Activated naive CD8-positive, alpha-beta T cell treated with anti-CD3 and anti-CD28 coated beads, Interleukin-2, amount 10 ng/mL, durations not matched to agents 7 days and 5 days (primary cell): ENCODE results near the gene SOHLH2. TPM values are rescaled to one million over a fixed set of nuclear protein-coding genes. Genes with fewer than 3 reads are reported as not detected.

Experiments used
- ATAC-seq: fragments of 150-1000 bp; cut with Tn5 transposase; one replicate; pipeline ENCODE4 v1.10.0; 2021; ENCODE audit warnings: low read depth, moderate library complexity
- POLR2A ChIA-PET: fragments of 350-600 bp; sonication (Branson Sonifier 250); formaldehyde crosslinking; loops from one replicate; lab custom pipeline; 2021; ENCODE audit warnings: antibody characterized with exemption; lab: Charles Lee
- DNase-seq: peaks from one replicate; pipeline ENCODE4 v3.0.0; 2021
- H3K27ac Mint-ChIP-seq: one replicate; pipeline ENCODE4 v1.8.0; 2022; ENCODE audit warnings: mild to moderate bottlenecking, mixed read lengths
- H3K27me3 Mint-ChIP-seq: one replicate; pipeline ENCODE4 v1.8.0; 2022; ENCODE audit warnings: mild to moderate bottlenecking, moderate library complexity, mixed read lengths
- H3K36me3 Mint-ChIP-seq: one replicate; pipeline ENCODE4 v1.8.0; 2021; ENCODE audit warnings: mild to moderate bottlenecking, mixed read lengths
- H3K4me1 Mint-ChIP-seq: one replicate; pipeline ENCODE4 v1.8.0; 2021; ENCODE audit warnings: mixed read lengths
- H3K4me3 Mint-ChIP-seq: one replicate; pipeline ENCODE4 v1.8.0; 2022; ENCODE audit warnings: mild to moderate bottlenecking, moderate library complexity, mixed read lengths
- H3K9me3 Mint-ChIP-seq: one replicate; pipeline ENCODE4 v1.8.0; 2021; ENCODE audit warnings: mixed read lengths
- total RNA-seq, 2 experiments: library from RNA; stranded (reverse); gene quantifications; one replicate each; pipeline ENCODE4 v1.2.3, GENCODE V29; 2021

Gene SOHLH2
- total RNA-seq, 2 experiments from 2014 or later = not detected

- no peak overlapping the region for H3K4me3 Mint-ChIP-seq
- peaks cover 30% of the 10 kb centered on the region for H3K27me3 Mint-ChIP-seq
- DNase-seq (no peak), ATAC-seq (no peak)
- no peaks in the 10 kb centered on the region for H3K36me3 Mint-ChIP-seq
- no peaks in the 10 kb centered on the region for H3K9me3 Mint-ChIP-seq
- H3K27ac Mint-ChIP-seq = no peak overlapping the region
- POLR2A ChIA-PET = no interaction called here
- no peaks in the 10 kb centered on the region for H3K4me1 Mint-ChIP-seq
Measured at GRCh38 chr13:36134632-36135031, 79.7 kb downstream of the SOHLH2 start.

GRCh38 chr13:36133950-36134626 lies 80.3 kb downstream of the SOHLH2 start:
- DNase-seq (no peak), ATAC-seq (no peak)
- POLR2A ChIA-PET = no interaction called here
- no peaks in the 10 kb centered on the region for H3K9me3 Mint-ChIP-seq
- H3K27me3 Mint-ChIP-seq = peaks cover 33% of the 10 kb centered on the region
- H3K36me3 Mint-ChIP-seq = no peaks in the 10 kb centered on the region
- H3K4me3 Mint-ChIP-seq = no peak overlapping the region
- H3K27ac Mint-ChIP-seq = no peak overlapping the region
- no peaks in the 10 kb centered on the region for H3K4me1 Mint-ChIP-seq

GRCh38 chr13:36132376-36132775 lies 82.0 kb downstream of the SOHLH2 start:
- POLR2A ChIA-PET = no interaction called here
- H3K4me3 Mint-ChIP-seq = no peak overlapping the region
- H3K27ac Mint-ChIP-seq = no peak overlapping the region
- no peaks in the 10 kb centered on the region for H3K4me1 Mint-ChIP-seq
- H3K36me3 Mint-ChIP-seq = no peaks in the 10 kb centered on the region
- no peaks in the 10 kb centered on the region for H3K9me3 Mint-ChIP-seq
- peaks cover 36% of the 10 kb centered on the region for H3K27me3 Mint-ChIP-seq
- DNase-seq = no peak
- ATAC-seq = no peak

GRCh38 chr13:36131931-36132297 lies 82.4 kb downstream of the SOHLH2 start:
- POLR2A ChIA-PET = no interaction called here
- no peak overlapping the region for H3K27ac Mint-ChIP-seq
- peaks cover 36% of the 10 kb centered on the region for H3K27me3 Mint-ChIP-seq
- no peaks in the 10 kb centered on the region for H3K4me1 Mint-ChIP-seq
- H3K36me3 Mint-ChIP-seq = no peaks in the 10 kb centered on the region
- DNase-seq (no peak), ATAC-seq (no peak)
- H3K9me3 Mint-ChIP-seq = no peaks in the 10 kb centered on the region
- no peak overlapping the region for H3K4me3 Mint-ChIP-seq

- no peak within 1 kb of the TSS for H3K27ac Mint-ChIP-seq
- no peaks in the 10 kb centered on the region for H3K4me1 Mint-ChIP-seq
- no peaks in the 10 kb centered on the region for H3K36me3 Mint-ChIP-seq
- no peak within 1 kb of the TSS for H3K4me3 Mint-ChIP-seq
- POLR2A ChIA-PET = no interaction called here
- ATAC-seq (no peak), DNase-seq (no peak)
- H3K27me3 Mint-ChIP-seq = peaks cover 36% of the 10 kb centered on the region
- H3K9me3 Mint-ChIP-seq = no peaks in the 10 kb centered on the region
Measured at GRCh38 chr13:36131222-36131930, 83.0 kb downstream of the SOHLH2 start, which contains the start of gene DCLK1. TSS of gene DCLK1 (minus strand) at chr13:36131382.

GRCh38 chr13:36130552-36131221 lies 83.7 kb downstream of the SOHLH2 start:
- POLR2A ChIA-PET = no interaction called here
- DNase-seq (no peak), ATAC-seq (no peak)
- H3K4me1 Mint-ChIP-seq = no peaks in the 10 kb centered on the region
- no peak overlapping the region for H3K27ac Mint-ChIP-seq
- peaks cover 36% of the 10 kb centered on the region for H3K27me3 Mint-ChIP-seq
- no peaks in the 10 kb centered on the region for H3K9me3 Mint-ChIP-seq
- no peaks in the 10 kb centered on the region for H3K36me3 Mint-ChIP-seq
- H3K4me3 Mint-ChIP-seq = no peak overlapping the region

- no peak for DNase-seq
- no peak for ATAC-seq
- H3K9me3 Mint-ChIP-seq = no peaks in the 10 kb centered on the region
- POLR2A ChIA-PET = no interaction called here
- H3K27ac Mint-ChIP-seq = no peak overlapping the region
- peaks cover 36% of the 10 kb centered on the region for H3K27me3 Mint-ChIP-seq
- H3K36me3 Mint-ChIP-seq = no peaks in the 10 kb centered on the region
- no peaks in the 10 kb centered on the region for H3K4me1 Mint-ChIP-seq
- H3K4me3 Mint-ChIP-seq = no peak overlapping the region
Measured at GRCh38 chr13:36130193-36130551, 84.2 kb downstream of the SOHLH2 start.

- Mint-ChIP-seq H3K4me1 (no peaks in the 10 kb centered on the region), H3K36me3 (no peaks in the 10 kb centered on the region), H3K27me3 (peaks cover 36% of the 10 kb centered on the region), H3K9me3 (no peaks in the 10 kb centered on the region), H3K4me3 (no peak overlapping the region), H3K27ac (no peak overlapping the region)
- no peak for ATAC-seq
- POLR2A ChIA-PET = no interaction called here
- DNase-seq = no peak
Measured at GRCh38 chr13:36129539-36129938, 84.8 kb downstream of the SOHLH2 start.

- POLR2A ChIA-PET = no interaction called here
- H3K9me3 Mint-ChIP-seq = no peaks in the 10 kb centered on the region
- no peak overlapping the region for H3K4me3 Mint-ChIP-seq
- H3K4me1 Mint-ChIP-seq = no peaks in the 10 kb centered on the region
- H3K27me3 Mint-ChIP-seq = peaks cover 18% of the 10 kb centered on the region
- no peak overlapping the region for H3K27ac Mint-ChIP-seq
- no peak for ATAC-seq
- DNase-seq = no peak
- H3K36me3 Mint-ChIP-seq = no peaks in the 10 kb centered on the region
Measured at GRCh38 chr13:36126491-36126890, 87.9 kb downstream of the SOHLH2 start.

- H3K4me1 Mint-ChIP-seq = no peaks in the 10 kb centered on the region
- DNase-seq = no peak
- H3K27me3 Mint-ChIP-seq = peaks cover 15% of the 10 kb centered on the region
- H3K9me3 Mint-ChIP-seq = no peaks in the 10 kb centered on the region
- POLR2A ChIA-PET = no interaction called here
- no peak overlapping the region for H3K27ac Mint-ChIP-seq
- H3K4me3 Mint-ChIP-seq = no peak overlapping the region
- no peak for ATAC-seq
- no peaks in the 10 kb centered on the region for H3K36me3 Mint-ChIP-seq
Measured at GRCh38 chr13:36125841-36126240, 88.5 kb downstream of the SOHLH2 start.

- Mint-ChIP-seq H3K4me3 (no peak overlapping the region), H3K36me3 (no peaks in the 10 kb centered on the region), H3K9me3 (no peaks in the 10 kb centered on the region), H3K4me1 (no peaks in the 10 kb centered on the region), H3K27me3 (peaks cover 4% of the 10 kb centered on the region), H3K27ac (no peak overlapping the region)
- ATAC-seq = no peak
- no peak for DNase-seq
- POLR2A ChIA-PET = no interaction called here
Measured at GRCh38 chr13:36124236-36124822, 90.0 kb downstream of the SOHLH2 start.
